ENCODE measurements around the gene TMEM151A. TPM values are rescaled to one million over a fixed set of nuclear protein-coding genes. Genes with fewer than 3 reads are reported as not detected.

TMEM151A gene
- total and polyA plus RNA-seq, 7 experiments from 2014 or later: 0.11 to 0.29 TPM; not detected in 5

DNA sequence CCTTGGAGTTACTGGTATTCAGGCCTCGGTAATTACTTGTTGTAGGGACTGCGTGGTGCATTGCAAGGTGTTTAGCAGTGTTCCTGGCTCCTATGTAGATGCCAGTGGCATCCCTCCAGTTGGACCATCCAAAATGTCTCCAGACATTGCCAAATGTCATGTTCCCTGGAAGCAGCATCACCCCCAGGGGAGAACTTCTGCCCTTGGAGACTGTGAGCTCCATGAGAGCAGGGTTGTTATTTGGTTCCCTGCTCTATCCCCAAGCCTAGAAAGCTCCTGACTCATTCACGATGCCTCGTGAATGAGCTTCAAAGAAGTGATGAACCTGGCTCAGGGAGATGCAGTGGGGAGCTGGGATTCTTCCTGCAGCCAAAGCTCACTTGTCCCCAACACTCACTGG lies 29.9 kb downstream of the TMEM151A start:
- Histone ChIP-seq H3K4me3 (ENCODE audit: low read length) (no peak overlapping the region), H3K36me3 (ENCODE audit: control insufficient read depth in 2 of 3, insufficient read depth in 3 of 3, low read length in 3 of 3) (no peaks in the 10 kb centered on the region), H3K27ac (ENCODE audit: low read depth, low read length) (peak overlapping the region; percentile 37), H3K4me1 (ENCODE audit: control insufficient read depth in 2 of 2, insufficient read depth in 2 of 2, low read length in 2 of 2) (peaks cover 25 to 48% of the 10 kb centered on the region in 2 donors), H3K27me3 (ENCODE audit: control insufficient read depth in 2 of 2, insufficient read depth in 2 of 2, low read length in 2 of 2) (no peaks in the 10 kb centered on the region), H3K9me3 (ENCODE audit: control insufficient read depth in 2 of 3, low read length in 3 of 3) (no peaks in the 10 kb centered on the region)
- ChIA-PET POLR2A (interaction anchor here (1.1 to 1.5 kb wide), 2 partner anchors 9 to 23 kb away, joined by 5 to 23 read pairs; partner anchors contain the start of gene BRMS1), CTCF (interaction anchor here (1.9 kb wide), 1 partner anchor 9 kb away, joined by 13 read pairs; no protein-coding TSS in a partner anchor)
- Mint-ChIP-seq H3K9me3 (peaks cover 0 to 9% (median 0%) of the 10 kb centered on the region in 11 donors), H3K27ac (peak overlapping the region in 6 of 9 donors; percentile 43 to 90 (median 86)), H3K4me3 (peak overlapping the region in 1 of 10 donors; percentile 16), H3K4me1 (peaks cover 34 to 81% (median 70%) of the 10 kb centered on the region in 7 donors), H3K36me3 (peaks cover 0 to 12% (median 0%) of the 10 kb centered on the region in 5 donors), H3K27me3 (peaks cover 0 to 9% (median 0%) of the 10 kb centered on the region in 5 donors)
- intact Hi-C loops (cut with micrococcal nuclease): no loop called here
- no peak for DNase-seq
- ATAC-seq: no peak

DNA sequence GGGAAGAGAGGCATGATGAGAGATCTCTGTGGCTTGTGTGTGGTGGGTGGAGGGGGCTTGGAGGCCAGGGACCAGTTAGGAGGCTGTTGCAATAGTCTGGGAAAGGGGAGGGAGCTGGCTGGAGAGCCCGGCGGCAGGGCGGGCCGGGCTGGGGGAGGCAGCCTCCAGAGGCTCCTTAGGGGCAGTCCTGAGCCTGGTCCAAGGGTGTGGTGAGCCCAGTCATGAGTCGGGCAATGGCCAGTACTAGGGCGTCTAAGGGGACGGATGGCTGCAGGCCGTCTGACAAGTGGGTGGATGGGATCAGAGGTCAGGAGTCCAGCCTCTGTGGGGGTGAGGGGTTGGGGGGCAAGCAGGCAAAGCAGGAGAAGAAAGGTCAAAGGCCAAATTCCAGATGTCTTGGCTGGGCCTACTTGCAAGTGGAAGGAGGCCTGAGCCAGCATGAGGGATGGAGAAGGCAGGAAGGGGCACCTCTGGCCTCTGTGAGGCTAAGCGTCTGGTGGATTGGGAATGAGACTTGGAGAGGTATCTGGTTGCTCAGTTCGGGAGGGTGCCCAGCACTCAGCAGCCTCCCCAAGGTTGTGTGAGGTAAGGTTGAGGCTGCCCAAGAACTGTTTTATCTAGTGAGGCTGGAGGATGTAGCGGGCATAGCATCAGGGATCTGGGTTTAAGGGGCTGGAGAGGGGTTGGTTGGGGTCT lies 31.2 kb downstream of the TMEM151A start:
- POLR2A ChIA-PET: interaction anchor here (1.5 kb wide), 1 partner anchor 11 kb away, joined by 23 read pairs; no protein-coding TSS in a partner anchor
- intact Hi-C loops (cut with micrococcal nuclease): no loop called here
- H3K4me3 Mint-ChIP-seq: no peak overlapping the region

DNA sequence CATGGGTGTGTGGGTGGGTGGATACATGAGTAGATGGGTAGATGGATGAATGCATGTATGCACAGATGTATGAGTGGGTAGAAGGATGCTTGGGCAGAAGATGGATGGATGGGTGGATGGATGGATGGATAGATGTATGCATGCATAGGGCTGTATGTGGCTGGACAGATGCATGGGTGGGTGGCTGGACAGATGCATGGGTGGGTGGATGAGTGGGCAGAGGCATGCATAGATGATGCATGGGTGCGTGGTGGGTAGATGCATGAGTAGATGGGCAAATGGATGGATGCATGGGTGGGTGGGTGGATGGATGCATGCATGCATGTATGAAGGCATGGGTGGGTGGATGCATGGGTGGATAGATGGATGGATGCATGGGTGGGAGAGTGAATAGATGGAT lies 32.0 kb downstream of the TMEM151A start:
- H3K9me3 ChIP-seq (ENCODE audit: control insufficient read depth in 2 of 3, low read length in 3 of 3): no peaks in the 10 kb centered on the region
- intact Hi-C loops (cut with micrococcal nuclease): no loop called here
- peaks cover 0 to 9% (median 0%) of the 10 kb centered on the region in 11 donors for H3K9me3 Mint-ChIP-seq
- no peak overlapping the region for H3K4me3 ChIP-seq (ENCODE audit: low read length)
- H3K27me3 ChIP-seq (ENCODE audit: control insufficient read depth in 2 of 2, insufficient read depth in 2 of 2, low read length in 2 of 2): no peaks in the 10 kb centered on the region
- POLR2A ChIA-PET: interaction anchor here (0.7 to 4.0 kb wide), 2 partner anchors 11 to 22 kb away, joined by 3 to 89 read pairs; no protein-coding TSS in a partner anchor
- peaks cover 26 to 53% of the 10 kb centered on the region in 2 donors for H3K4me1 ChIP-seq (ENCODE audit: control insufficient read depth in 2 of 2, insufficient read depth in 2 of 2, low read length in 2 of 2)
- DNase-seq: no peak
- no peak overlapping the region for H3K27ac ChIP-seq (ENCODE audit: low read depth, low read length)
- peak overlapping the region in 7 of 9 donors; percentile 6 to 86 (median 72) for H3K27ac Mint-ChIP-seq
- H3K36me3 ChIP-seq (ENCODE audit: control insufficient read depth in 2 of 3, insufficient read depth in 3 of 3, low read length in 3 of 3): no peaks in the 10 kb centered on the region
- CTCF ChIA-PET: interaction anchor here (2.1 kb wide), 1 partner anchor 12 kb away, joined by 16 read pairs; no protein-coding TSS in a partner anchor
- H3K36me3 Mint-ChIP-seq: peaks cover 0 to 10% (median 0%) of the 10 kb centered on the region in 5 donors
- H3K4me3 Mint-ChIP-seq: peak overlapping the region in 2 of 10 donors; percentile 19 to 30
- no peak for ATAC-seq
- H3K27me3 Mint-ChIP-seq: peaks cover 0 to 7% (median 0%) of the 10 kb centered on the region in 5 donors
- peaks cover 39 to 86% (median 72%) of the 10 kb centered on the region in 7 donors for H3K4me1 Mint-ChIP-seq

More for the DNA sequence above, 31.2 kb downstream of the TMEM151A start:
- ATAC-seq: no peak
- Mint-ChIP-seq H3K27me3 (peaks cover 0 to 9% (median 0%) of the 10 kb centered on the region in 5 donors), H3K36me3 (peaks cover 0 to 12% (median 0%) of the 10 kb centered on the region in 5 donors), H3K27ac (peak overlapping the region in 8 of 9 donors; percentile 43 to 90 (median 84)), H3K4me1 (peaks cover 39 to 86% (median 72%) of the 10 kb centered on the region in 7 donors), H3K9me3 (peaks cover 0 to 9% (median 0%) of the 10 kb centered on the region in 11 donors)
- no peaks in the 10 kb centered on the region for H3K36me3 ChIP-seq (ENCODE audit: control insufficient read depth in 2 of 3, insufficient read depth in 3 of 3, low read length in 3 of 3)
- H3K4me3 ChIP-seq (ENCODE audit: low read length): no peak overlapping the region
- no peaks in the 10 kb centered on the region for H3K9me3 ChIP-seq (ENCODE audit: control insufficient read depth in 2 of 3, low read length in 3 of 3)
- peaks cover 26 to 53% of the 10 kb centered on the region in 2 donors for H3K4me1 ChIP-seq (ENCODE audit: control insufficient read depth in 2 of 2, insufficient read depth in 2 of 2, low read length in 2 of 2)
- H3K27ac ChIP-seq (ENCODE audit: low read depth, low read length): no peak overlapping the region
- DNase-seq: no peak
- no peaks in the 10 kb centered on the region for H3K27me3 ChIP-seq (ENCODE audit: control insufficient read depth in 2 of 2, insufficient read depth in 2 of 2, low read length in 2 of 2)
- CTCF ChIA-PET: interaction anchor here (1.9 kb wide), 1 partner anchor 10 kb away, joined by 13 read pairs; no protein-coding TSS in a partner anchor

DNA sequence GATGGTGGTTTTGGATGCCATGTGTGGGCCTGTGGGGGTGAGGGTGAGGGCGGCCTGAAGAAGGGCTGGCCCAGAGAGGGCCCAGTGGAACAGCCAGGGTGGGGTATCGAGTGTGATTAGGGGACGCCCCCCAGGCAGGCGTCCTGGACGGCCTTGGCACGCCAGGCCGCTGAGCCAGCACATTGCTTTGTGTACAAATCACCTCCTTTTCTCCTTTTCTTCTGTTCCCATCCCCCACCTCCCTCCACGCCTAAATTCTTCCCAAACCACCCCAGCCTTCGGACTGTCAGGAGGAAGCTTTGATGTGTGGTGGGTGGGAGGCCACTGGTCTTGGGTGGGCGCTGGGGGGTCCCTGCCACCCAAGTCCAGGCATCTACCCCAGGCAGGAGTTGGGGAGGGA lies 33.0 kb downstream of the TMEM151A start:
- peaks cover 0 to 5% (median 0%) of the 10 kb centered on the region in 5 donors for H3K36me3 Mint-ChIP-seq
- peaks cover 33 to 78% (median 63%) of the 10 kb centered on the region in 7 donors for H3K4me1 Mint-ChIP-seq
- Histone ChIP-seq H3K36me3 (ENCODE audit: control insufficient read depth in 2 of 3, insufficient read depth in 3 of 3, low read length in 3 of 3) (no peaks in the 10 kb centered on the region), H3K4me1 (ENCODE audit: control insufficient read depth in 2 of 2, insufficient read depth in 2 of 2, low read length in 2 of 2) (peaks cover 26 to 47% of the 10 kb centered on the region in 2 donors), H3K27ac (ENCODE audit: low read depth, low read length) (no peak overlapping the region), H3K27me3 (ENCODE audit: control insufficient read depth in 2 of 2, insufficient read depth in 2 of 2, low read length in 2 of 2) (no peaks in the 10 kb centered on the region), H3K4me3 (ENCODE audit: low read length) (no peak overlapping the region), H3K9me3 (ENCODE audit: control insufficient read depth in 2 of 3, low read length in 3 of 3) (no peaks in the 10 kb centered on the region)
- intact Hi-C loops (cut with micrococcal nuclease): loop anchor here (5.0 kb wide), 2 partner anchors 48 to 63 kb away; partner anchors contain the start of gene SLC29A2 (in 1 of the 2)
- peaks cover 0 to 7% (median 0%) of the 10 kb centered on the region in 11 donors for H3K9me3 Mint-ChIP-seq
- H3K27ac Mint-ChIP-seq: peak overlapping the region in 8 of 9 donors; percentile 9 to 73 (median 48)
- H3K27me3 Mint-ChIP-seq: no peaks in the 10 kb centered on the region
- DNase-seq (no peak), ATAC-seq (no peak)
- POLR2A ChIA-PET: interaction anchor here (0.7 to 4.0 kb wide), 2 partner anchors 12 to 21 kb away, joined by 3 to 89 read pairs; no protein-coding TSS in a partner anchor
- CTCF ChIA-PET: interaction anchor here (2.1 kb wide), 1 partner anchor 13 kb away, joined by 16 read pairs; no protein-coding TSS in a partner anchor
- H3K4me3 Mint-ChIP-seq: peak overlapping the region in 1 of 10 donors; percentile 28

DNA sequence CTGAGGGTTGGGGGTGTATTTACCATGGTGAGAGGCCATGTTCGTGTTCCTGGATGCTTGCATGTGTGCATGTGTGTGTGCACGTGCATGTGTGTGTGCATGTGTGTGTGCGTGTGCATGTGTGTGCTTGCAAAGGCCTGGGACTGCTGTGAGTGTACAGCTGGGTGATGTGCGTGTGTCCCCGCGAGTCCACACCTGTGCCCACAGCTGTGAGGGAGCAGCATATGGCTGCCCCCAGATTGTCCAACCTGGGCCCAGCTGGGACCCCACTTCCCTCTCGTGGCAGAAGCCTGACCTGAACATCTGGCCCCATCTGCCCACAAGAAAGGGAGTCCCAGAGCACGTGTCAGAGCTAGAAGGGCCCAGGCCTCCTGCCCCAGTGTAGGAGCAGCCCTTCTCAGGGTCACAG lies 33.6 kb downstream of the TMEM151A start:
- CTCF ChIA-PET: interaction anchor here (0.8 to 2.1 kb wide), 2 partner anchors 14 to 19 kb away, joined by 4 to 16 read pairs; partner anchors contain the start of gene BRMS1
- no peak for DNase-seq

More for the DNA sequence above, 33.6 kb downstream of the TMEM151A start:
- Histone ChIP-seq H3K36me3 (ENCODE audit: control insufficient read depth in 2 of 3, insufficient read depth in 3 of 3, low read length in 3 of 3) (no peaks in the 10 kb centered on the region), H3K4me3 (ENCODE audit: low read length) (no peak overlapping the region), H3K27me3 (ENCODE audit: control insufficient read depth in 2 of 2, insufficient read depth in 2 of 2, low read length in 2 of 2) (no peaks in the 10 kb centered on the region), H3K27ac (ENCODE audit: low read depth, low read length) (peak overlapping the region; percentile 74), H3K9me3 (ENCODE audit: control insufficient read depth in 2 of 3, low read length in 3 of 3) (no peaks in the 10 kb centered on the region), H3K4me1 (ENCODE audit: control insufficient read depth in 2 of 2, insufficient read depth in 2 of 2, low read length in 2 of 2) (peaks cover 26 to 47% of the 10 kb centered on the region in 2 donors)
- POLR2A ChIA-PET: interaction anchor here (4.0 kb wide), 1 partner anchor 13 kb away, joined by 89 read pairs; no protein-coding TSS in a partner anchor
- peaks cover 0 to under 1% (median 0%) of the 10 kb centered on the region in 5 donors for H3K36me3 Mint-ChIP-seq
- peak overlapping the region in 5 of 10 donors; percentile 51 to 70 (median 69) for H3K4me3 Mint-ChIP-seq
- peaks cover 32 to 72% (median 57%) of the 10 kb centered on the region in 7 donors for H3K4me1 Mint-ChIP-seq
- no peaks in the 10 kb centered on the region for H3K27me3 Mint-ChIP-seq
- intact Hi-C loops (cut with micrococcal nuclease): loop anchor here (5.0 kb wide), 2 partner anchors 47 to 62 kb away; partner anchors contain the start of gene SLC29A2 (in 1 of the 2)
- peaks cover 0 to 6% (median 0%) of the 10 kb centered on the region in 11 donors for H3K9me3 Mint-ChIP-seq
- H3K27ac Mint-ChIP-seq: peak overlapping the region; percentile 37 to 93 (median 91)
- ATAC-seq: no peak
